Astrocyte of the cerebellum (primary cell): Measurements from ENCODE around the gene KCNB1.

Experiments used
- DNase-seq: peaks from one replicate; pipeline ENCODE4 v3.0.0-alpha.2; 2011; ENCODE audit warnings: low read depth
- H3K4me3 ChIP-seq: 2 replicates; pipeline ENCODE4 v1.5.1; 2011; ENCODE audit warnings: mild to moderate bottlenecking, low read depth, low read length, moderate library complexity
- in situ Hi-C: cut with HindIII; loops from 2 replicates; pipeline ENCODE4 v1.10.0; 2017; ENCODE audit warnings: low sequenced_read_pairs
- TF ChIP-seq, protein P1 (sequence below): IDR thresholded peaks from 2 replicates; pipeline ENCODE4 v1.5.1; 2012; ENCODE audit warnings: low read length, low read depth, moderate library complexity, mild to moderate bottlenecking; ENCODE audit errors: missing control alignments

The KCNB1 gene

DNA sequence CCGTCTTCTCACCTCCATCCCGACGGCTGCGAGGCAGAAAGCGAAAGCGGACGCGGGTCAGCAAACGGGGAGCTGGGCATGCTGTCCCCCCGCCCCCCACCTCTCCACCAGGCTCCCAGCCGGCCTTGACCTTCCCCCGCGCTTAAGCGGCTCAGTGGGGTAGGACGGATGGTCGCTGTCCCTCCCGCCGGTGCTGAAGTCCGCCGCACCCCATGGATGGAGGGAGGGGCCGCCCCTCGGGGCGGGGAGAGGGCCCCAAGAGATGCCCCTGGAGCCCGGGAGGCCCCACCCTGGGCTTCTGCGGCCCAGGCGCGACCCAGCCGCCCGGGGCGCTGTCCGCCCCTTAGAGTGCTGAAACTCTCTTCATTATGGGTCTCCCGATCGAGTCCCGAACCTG is at the start of gene KCNB1:
Gene KCNB1, minus strand, starts transcription at position 48 of the 397 bp plus-strand sequence. CDS start 188 bp downstream, outside the sequence.
- H3K4me3 ChIP-seq = peak within 1 kb of the TSS; percentile 23
- TF ChIP-seq, protein P1, sequence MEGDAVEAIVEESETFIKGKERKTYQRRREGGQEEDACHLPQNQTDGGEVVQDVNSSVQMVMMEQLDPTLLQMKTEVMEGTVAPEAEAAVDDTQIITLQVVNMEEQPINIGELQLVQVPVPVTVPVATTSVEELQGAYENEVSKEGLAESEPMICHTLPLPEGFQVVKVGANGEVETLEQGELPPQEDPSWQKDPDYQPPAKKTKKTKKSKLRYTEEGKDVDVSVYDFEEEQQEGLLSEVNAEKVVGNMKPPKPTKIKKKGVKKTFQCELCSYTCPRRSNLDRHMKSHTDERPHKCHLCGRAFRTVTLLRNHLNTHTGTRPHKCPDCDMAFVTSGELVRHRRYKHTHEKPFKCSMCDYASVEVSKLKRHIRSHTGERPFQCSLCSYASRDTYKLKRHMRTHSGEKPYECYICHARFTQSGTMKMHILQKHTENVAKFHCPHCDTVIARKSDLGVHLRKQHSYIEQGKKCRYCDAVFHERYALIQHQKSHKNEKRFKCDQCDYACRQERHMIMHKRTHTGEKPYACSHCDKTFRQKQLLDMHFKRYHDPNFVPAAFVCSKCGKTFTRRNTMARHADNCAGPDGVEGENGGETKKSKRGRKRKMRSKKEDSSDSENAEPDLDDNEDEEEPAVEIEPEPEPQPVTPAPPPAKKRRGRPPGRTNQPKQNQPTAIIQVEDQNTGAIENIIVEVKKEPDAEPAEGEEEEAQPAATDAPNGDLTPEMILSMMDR = no peak
- in situ Hi-C loops = no loop called here
- no peak for DNase-seq

DNA sequence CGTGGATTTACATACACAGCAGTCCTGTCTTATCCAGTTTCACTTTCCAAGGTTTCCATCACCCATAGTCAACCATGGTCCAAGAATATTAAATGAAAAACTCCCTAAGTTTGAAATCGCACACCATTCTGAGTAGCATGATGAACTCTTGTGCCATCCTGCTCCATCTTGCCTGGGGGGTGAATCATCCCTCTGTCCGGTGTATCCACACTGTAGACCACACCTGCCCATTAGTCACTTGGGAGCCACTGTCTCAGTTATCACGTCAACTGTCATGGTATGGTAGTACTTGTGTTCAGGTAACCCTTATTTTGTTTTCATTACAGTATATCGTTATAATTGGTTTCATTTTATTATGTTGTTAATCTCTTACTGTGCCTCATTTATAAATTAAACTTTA is 47.0 kb upstream of the KCNB1 start:
- no peak for DNase-seq
- H3K4me3 ChIP-seq = no peak overlapping the region
- TF ChIP-seq, protein P1 = no peak
- in situ Hi-C loops = loop anchor here (10.0 kb wide), 1 partner anchor 205 kb away; no protein-coding TSS in a partner anchor

DNA sequence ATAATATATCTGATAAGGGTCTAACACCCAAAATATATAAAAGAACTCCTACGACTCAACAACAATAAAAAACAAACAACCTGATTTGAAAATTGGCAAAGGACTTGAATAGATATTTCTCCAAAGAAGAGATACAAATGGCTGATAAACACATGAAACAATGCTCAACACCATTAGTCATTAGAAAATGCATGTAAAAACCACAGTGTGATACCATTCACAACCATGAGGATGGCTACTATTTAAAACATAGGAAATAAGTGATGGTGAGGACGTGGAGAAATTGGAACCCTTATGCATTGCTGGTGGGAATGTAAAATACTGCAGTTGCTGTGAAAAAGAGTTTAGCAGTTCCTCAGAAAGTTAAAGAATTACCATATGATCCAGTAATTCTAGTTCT is 44.1 kb upstream of the KCNB1 start:
- DNase-seq = no peak
- in situ Hi-C loops = loop anchor here (10.0 kb wide), 1 partner anchor 202 kb away; no protein-coding TSS in a partner anchor
- H3K4me3 ChIP-seq = no peak overlapping the region
- TF ChIP-seq, protein P1 = no peak

DNA sequence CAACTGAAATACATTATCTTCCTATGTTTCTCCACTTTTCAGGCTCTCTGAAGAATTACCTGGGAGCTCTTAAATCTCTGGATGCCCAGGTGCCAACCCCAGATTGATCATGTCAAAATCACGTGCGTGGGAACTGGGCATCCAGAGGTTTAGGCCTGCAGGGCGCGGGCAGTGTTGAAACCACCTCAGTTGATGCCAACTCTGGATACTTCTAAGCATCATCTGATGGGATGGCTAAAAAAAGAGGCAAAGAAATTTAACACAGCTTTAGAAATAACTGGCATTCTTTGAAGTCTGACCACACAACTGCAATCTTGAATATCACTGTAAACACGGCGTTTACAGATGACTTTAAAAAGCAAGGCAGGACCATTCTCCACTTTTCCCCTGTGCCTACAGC is 43.6 kb upstream of the KCNB1 start:
- TF ChIP-seq, protein P1 = no peak
- H3K4me3 ChIP-seq = no peak overlapping the region

DNA sequence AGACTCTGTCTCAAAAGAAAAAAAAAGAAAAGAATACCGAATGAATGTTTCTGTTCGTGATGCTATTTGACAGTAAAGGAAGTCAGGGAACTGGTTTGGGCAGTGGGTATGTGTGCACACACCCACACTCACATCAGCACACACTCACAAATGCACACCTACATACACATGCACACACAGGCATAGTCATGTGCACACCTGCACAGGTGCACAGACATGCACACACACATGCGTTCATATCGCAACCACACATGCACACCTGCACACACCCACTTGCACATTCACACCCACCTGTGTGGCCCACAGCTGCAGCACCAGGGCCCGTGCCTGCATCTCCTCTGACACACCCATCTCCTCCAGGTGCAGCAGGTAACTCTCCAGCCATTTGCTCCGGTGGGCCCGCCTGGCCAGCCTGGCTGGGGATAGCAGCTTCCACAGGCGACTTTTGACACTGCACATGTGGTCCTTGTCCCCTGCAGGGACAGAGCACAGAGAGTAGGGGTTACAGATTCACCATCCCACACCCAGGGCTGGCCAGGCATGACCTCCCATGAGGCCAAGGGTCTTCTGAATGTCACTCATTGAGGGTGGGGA is 41.4 kb upstream of the KCNB1 start:
- DNase-seq = no peak
- TF ChIP-seq, protein P1 = no peak
- no peak overlapping the region for H3K4me3 ChIP-seq
- in situ Hi-C loops = loop anchor here (10.0 kb wide), 1 partner anchor 199 kb away; no protein-coding TSS in a partner anchor

More for the DNA sequence above, 43.6 kb upstream of the KCNB1 start:
- in situ Hi-C loops = loop anchor here (10.0 kb wide), 1 partner anchor 201 kb away; no protein-coding TSS in a partner anchor
- no peak for DNase-seq

DNA sequence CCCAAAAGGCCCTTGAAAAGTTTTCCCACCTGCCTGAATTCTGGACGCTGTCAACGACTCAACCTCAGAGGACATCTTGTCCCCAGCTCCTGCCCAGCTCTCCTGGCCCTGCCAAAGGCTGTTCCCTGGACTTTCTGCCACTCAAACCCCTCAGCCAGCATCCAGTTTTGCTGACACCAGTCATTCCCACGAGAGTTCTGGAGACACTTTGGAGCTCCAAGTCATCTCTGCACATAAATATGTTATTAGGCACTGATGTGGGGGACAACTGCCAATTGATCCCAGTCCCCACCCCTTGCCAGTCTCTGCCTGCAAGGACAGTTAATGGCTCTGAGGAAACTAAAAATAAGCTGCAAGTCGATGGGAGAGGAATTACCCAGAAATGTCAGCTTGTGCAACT is 38.9 kb upstream of the KCNB1 start:
- TF ChIP-seq, protein P1 = no peak
- in situ Hi-C loops = loop anchor here (10.0 kb wide), 1 partner anchor 197 kb away; no protein-coding TSS in a partner anchor
- no peak overlapping the region for H3K4me3 ChIP-seq
- no peak for DNase-seq
